Lower leg skin (tissue), 4 donors: ENCODE results near the gene ZNF770. TPM values are rescaled to one million over a fixed set of nuclear protein-coding genes. Genes with fewer than 3 reads are reported as not detected.

Source experiments
- DNase-seq, 2 donors: peaks; one replicate each; pipeline ENCODE4 v3.0.0-alpha.2; 2019; ENCODE audit warnings: low spot score in 2 of 2
- H3K4me3 ChIP-seq: fragments of 200-600 bp; sonication (generic); 2 replicates; pipeline ENCODE4 v1.5.1; 2017; ENCODE audit warnings: mild to moderate bottlenecking, low read depth; ENCODE audit not compliant: poor library complexity, severe bottlenecking
- POLR2A ChIP-seq, 2 donors: fragments of 450-650 bp; IDR thresholded peaks; one replicate each; pipeline ENCODE4 v1.6.1; 2016 to 2017; ENCODE audit warnings: antibody characterized with exemption in 2 of 2, mild to moderate bottlenecking in 1 of 2, moderate library complexity in 1 of 2
- WGBS, 2 donors: methylation state at CpG; one replicate each; pipeline ENCODE4 v1.1.5; 2018; 5-methylcytosine and 5-hydroxymethylcytosine counted together
- intact Hi-C: fragments of 100-400 bp; cut with DNase I; formaldehyde crosslinking; loops from one replicate; pipeline ENCODE4 v1.15.0; 2023; ENCODE audit warnings: low total_unique reads
- total RNA-seq, 4 donors: library from RNA; depleted of rRNA; stranded (reverse); fragments of >200 nt; gene quantifications; one replicate each; pipeline ENCODE4 v1.1.0, GENCODE V29; 2016
- TF ChIP-seq, protein P1 (sequence below), 3 donors: fragments of 450-650 bp; IDR thresholded peaks; one replicate each; pipeline ENCODE4 v1.5.1; 2016; ENCODE audit warnings: antibody characterized with exemption in 3 of 3, mild to moderate bottlenecking in 3 of 3, moderate library complexity in 2 of 3

The ZNF770 gene
- total RNA-seq, 4 donors from 2014 or later, result 45.3 to 96.7 (median 67.5) TPM

DNA sequence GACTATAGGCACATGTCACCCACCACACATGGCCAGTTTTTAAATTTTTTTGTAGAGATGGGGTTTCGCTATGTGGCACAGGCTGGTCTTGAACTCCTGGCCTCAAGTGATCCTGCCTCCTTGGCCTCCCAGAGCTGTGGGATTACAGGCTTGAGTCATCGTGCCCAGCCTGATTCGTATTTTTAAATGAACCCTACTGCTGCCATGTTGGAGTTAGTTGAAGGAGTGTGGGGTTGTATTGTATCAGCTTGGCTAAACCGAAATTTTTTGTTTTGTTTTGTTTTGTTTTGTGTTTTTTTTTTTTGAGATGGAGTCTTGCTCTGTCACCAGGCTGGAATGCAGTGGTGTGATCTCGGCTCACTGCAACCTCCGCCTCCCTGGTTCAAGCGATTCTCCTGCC is 11.8 kb upstream of the ZNF770 start:
- 68 to 88% methylated on average over 7 of the region's 7 CpGs for WGBS, 2 donors
- intact Hi-C loops, result no loop called here
- no peak for TF ChIP-seq POLR2A (IDR thresholded peaks at IDR 0.05)
- TF ChIP-seq, protein P1, sequence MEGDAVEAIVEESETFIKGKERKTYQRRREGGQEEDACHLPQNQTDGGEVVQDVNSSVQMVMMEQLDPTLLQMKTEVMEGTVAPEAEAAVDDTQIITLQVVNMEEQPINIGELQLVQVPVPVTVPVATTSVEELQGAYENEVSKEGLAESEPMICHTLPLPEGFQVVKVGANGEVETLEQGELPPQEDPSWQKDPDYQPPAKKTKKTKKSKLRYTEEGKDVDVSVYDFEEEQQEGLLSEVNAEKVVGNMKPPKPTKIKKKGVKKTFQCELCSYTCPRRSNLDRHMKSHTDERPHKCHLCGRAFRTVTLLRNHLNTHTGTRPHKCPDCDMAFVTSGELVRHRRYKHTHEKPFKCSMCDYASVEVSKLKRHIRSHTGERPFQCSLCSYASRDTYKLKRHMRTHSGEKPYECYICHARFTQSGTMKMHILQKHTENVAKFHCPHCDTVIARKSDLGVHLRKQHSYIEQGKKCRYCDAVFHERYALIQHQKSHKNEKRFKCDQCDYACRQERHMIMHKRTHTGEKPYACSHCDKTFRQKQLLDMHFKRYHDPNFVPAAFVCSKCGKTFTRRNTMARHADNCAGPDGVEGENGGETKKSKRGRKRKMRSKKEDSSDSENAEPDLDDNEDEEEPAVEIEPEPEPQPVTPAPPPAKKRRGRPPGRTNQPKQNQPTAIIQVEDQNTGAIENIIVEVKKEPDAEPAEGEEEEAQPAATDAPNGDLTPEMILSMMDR (IDR thresholded peaks at IDR 0.05), result no peak
- H3K4me3 ChIP-seq, result no peak overlapping the region
- no peak for DNase-seq

DNA sequence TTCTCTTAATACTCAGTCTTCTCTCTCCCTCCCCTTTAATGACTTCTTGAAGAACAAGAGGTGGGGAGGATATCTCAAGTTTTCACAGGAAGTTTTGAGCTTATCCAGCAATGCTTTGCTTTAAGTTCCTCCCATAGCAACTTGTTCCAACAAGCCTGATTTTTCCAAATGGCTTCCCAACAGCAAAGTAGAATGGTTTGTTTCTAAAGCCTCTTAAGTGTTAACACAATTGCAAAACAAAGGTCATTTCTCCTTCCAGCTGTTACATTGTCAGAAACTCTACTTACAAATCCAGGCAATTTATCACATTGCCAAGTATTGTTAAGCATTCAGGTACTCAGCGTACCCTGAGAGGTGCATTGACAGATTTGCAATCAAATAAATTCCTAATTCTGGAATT is 6.8 kb upstream of the ZNF770 start:
- no peak for DNase-seq
- 65 to 67% methylated on average over 1 of the region's 1 CpG for WGBS, 2 donors
- intact Hi-C loops, result no loop called here
- H3K4me3 ChIP-seq, result no peak overlapping the region
- TF ChIP-seq, protein P1 (IDR thresholded peaks at IDR 0.05), result no peak
- TF ChIP-seq POLR2A (IDR thresholded peaks at IDR 0.05), result no peak

DNA sequence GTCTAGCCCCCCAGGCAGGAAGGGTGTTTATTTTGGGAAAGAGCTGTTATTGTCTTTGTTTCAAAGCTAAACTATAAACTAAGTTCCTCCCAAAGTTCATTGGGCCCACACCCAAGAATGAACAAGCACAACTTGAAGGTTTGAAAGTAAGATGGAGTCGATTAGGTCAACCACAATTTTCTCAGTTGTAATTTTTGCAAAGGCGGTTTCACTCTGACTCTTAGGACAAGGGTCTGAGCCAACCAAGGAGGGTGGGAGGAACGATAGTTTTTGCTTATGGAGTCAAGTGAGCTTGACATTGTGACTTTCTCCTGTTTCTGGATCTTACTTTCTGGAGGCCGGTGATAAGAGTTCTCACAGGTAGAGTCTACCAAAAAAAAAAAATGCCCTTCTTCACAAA is 5.8 kb upstream of the ZNF770 start:
- no peak for DNase-seq
- H3K4me3 ChIP-seq, result no peak overlapping the region
- TF ChIP-seq POLR2A (IDR thresholded peaks at IDR 0.05), result no peak
- intact Hi-C loops, result no loop called here
- 75 to 84% methylated on average over 4 of the region's 4 CpGs for WGBS, 2 donors

DNA sequence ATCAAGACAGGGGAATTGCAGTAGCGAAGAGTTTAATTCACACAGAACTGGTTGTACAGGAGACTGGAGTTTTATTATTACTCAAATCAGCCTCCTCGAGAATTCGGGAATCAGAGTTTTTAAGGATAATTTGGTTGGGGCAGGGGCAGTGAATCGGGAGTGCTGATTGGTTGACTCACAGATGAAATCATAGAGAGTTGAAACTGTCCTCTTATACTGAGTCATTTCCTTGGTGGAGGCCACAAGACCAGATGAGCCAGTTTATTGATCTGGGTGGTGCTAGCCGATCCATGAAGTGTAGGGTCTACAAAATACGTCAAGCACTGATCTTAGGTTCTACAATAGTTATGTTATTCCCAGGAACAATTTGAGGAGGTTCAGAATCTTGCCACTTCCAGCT is 5.3 kb upstream of the ZNF770 start:
- TF ChIP-seq, protein P1 (IDR thresholded peaks at IDR 0.05), result no peak
- no peak for TF ChIP-seq POLR2A (IDR thresholded peaks at IDR 0.05)
- no peak overlapping the region for H3K4me3 ChIP-seq
- intact Hi-C loops, result no loop called here
- WGBS, 2 donors, result 64 to 83% methylated on average over 6 of the region's 6 CpGs
- DNase-seq, result no peak

DNA sequence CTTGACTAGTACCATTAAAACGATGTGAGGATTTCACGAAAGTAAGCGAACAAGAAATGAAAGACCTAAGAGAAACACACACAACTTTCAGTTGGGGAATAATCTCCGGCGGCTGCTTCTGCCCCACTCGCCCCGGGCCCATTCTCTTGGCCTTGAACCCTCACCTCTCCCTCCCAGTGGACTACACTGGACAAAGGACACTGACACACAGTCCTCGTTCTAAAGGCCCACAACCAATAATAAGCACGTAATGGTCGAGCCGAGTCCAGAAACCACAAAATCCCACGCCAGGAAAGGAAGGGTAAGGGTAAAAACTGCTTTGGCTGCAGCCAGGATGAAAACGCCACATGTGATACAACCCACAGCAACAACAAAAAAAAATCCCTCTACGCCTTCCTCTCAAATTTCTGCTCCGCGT is 469 bp downstream of the ZNF770 start:
- 0 to 1% methylated on average over 16 of the region's 16 CpGs for WGBS, 2 donors
- no peak for DNase-seq
- H3K4me3 ChIP-seq, result peak overlapping the region; percentile 89
- TF ChIP-seq POLR2A (IDR thresholded peaks at IDR 0.05), result no peak
- TF ChIP-seq, protein P1 (IDR thresholded peaks at IDR 0.05), result no peak
- intact Hi-C loops, result no loop called here

DNA sequence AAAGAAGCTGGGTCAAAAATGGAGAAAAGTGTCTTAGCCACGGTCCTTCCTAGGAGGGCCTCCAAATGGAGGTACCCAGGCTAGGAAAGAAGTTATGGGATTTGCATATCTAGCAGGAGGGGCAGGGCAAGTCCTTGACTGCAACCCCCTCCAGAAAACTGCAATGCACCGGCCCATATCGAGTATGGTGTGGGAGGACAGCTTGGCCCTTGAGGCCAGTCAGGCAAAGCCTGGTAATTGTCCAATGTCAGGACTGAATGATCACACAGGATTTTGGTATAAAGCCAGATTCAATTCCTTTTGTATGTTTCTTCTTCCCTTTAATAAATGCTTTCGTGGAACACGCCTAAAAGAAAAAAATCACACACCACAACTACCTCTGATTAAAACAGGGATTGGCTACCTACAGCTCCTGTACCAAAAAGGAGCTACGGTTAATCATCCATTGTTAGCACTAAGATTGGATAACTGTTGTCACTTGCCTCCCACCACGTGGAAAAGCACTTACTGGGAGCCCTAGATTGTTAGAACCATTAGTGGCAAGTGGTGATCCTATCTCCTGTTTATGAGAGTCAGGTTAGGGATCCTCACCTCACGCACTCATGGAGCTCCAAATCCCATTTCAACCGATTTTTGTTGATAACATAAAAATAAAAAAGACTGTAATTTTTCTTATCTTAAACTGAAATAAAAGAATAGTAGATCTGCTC is 1.2 kb downstream of the ZNF770 start:
- 16 to 18% methylated on average over 9 of the region's 9 CpGs for WGBS, 2 donors
- no peak overlapping the region for H3K4me3 ChIP-seq
- intact Hi-C loops, result no loop called here
- DNase-seq, result no peak
- TF ChIP-seq, protein P1 (IDR thresholded peaks at IDR 0.05), result no peak
- no peak for TF ChIP-seq POLR2A (IDR thresholded peaks at IDR 0.05)
